HepG2 (cell line): ENCODE data around the gene NPPA. TPM values are rescaled to one million over a fixed set of nuclear protein-coding genes. Genes with fewer than 3 reads are reported as not detected.

Source experiments
- ATAC-seq: fragments of 200-7000 bp; cut with Tn5 transposase; 3 replicates; pipeline ENCODE4 v1.9.1; 2020; ENCODE audit warnings: mild to moderate bottlenecking, moderate library complexity
- BruUV-seq: library from RNA; stranded (reverse); fragments of 400-500 nt; replicated peaks from 2 replicates; lab custom pipeline; 2021; lab: Mats Ljungman, UMichigan
- CTCF ChIA-PET: fragments of 300-600 bp; formaldehyde crosslinking; extraction: SDS; loops from one replicate; lab custom pipeline; 2021; ENCODE audit warnings: low total read pairs, inconsistent platforms, low intra/inter-chr PET ratio; lab: Yijun Ruan, JAX
- POLR2A ChIA-PET: fragments of 350-600 bp; sonication (Branson Sonifier 250); formaldehyde crosslinking; loops from one replicate; lab custom pipeline; 2020; ENCODE audit warnings: antibody characterized with exemption, inconsistent platforms; lab: Yijun Ruan, JAX
- DNase-seq: peaks from one replicate; pipeline ENCODE4 v3.0.0-alpha.2; 2015; ENCODE audit warnings: low spot score
- FAIRE-seq: peaks from 3 replicates; lab custom pipeline; 2011; peaks lifted over from hg19 to GRCh38; lab: Jason Lieb, UNC
- H2AFZ ChIP-seq: one replicate; pipeline ENCODE4 v1.6.1; 2011; ENCODE audit warnings: low read length, inconsistent platforms
- H3K27ac ChIP-seq: fragments of 300-600 bp; 3 replicates; pipeline ENCODE4 v1.8.0; 2011; ENCODE audit warnings: mixed run types, mild to moderate bottlenecking, mixed read lengths, low read length, inconsistent platforms; ENCODE audit not compliant: insufficient read depth; ENCODE audit errors: extremely low read length
- H3K27me3 ChIP-seq, 2 experiments: fragments of 200-600 bp in 1 of 2; 2 replicates in 1 of 2; 3 replicates in 1 of 2; pipeline versions ENCODE4 v1.6.0 to v1.8.0; 2011; ENCODE audit warnings: low read length in 2 of 2, mild to moderate bottlenecking in 2 of 2, moderate library complexity in 2 of 2, inconsistent platforms in 1 of 2; ENCODE audit not compliant: insufficient read depth in 2 of 2, control insufficient read depth in 1 of 2
- H3K36me3 ChIP-seq, 2 experiments: fragments of 200-600 bp in 1 of 2; replicated peaks in 1 of 2; 2 replicates in 1 of 2; 3 replicates in 1 of 2; pipeline versions ENCODE4 v1.5.1 to v1.8.0; 2011; ENCODE audit warnings: low read length in 2 of 2, inconsistent platforms in 1 of 2; ENCODE audit not compliant: insufficient read depth in 2 of 2, control insufficient read depth in 1 of 2
- H3K4me1 ChIP-seq: 2 replicates; pipeline ENCODE4 v1.5.1; 2012; ENCODE audit warnings: low read length, inconsistent platforms; ENCODE audit not compliant: insufficient read depth
- H3K4me2 ChIP-seq: 2 replicates; pipeline ENCODE4 v1.6.0; 2011; ENCODE audit warnings: low read depth, low read length, inconsistent platforms
- H3K4me3 ChIP-seq, 3 experiments: fragments of 200-600 bp in 1 of 3; sonication (generic), shearing (Covaris generic) in 1 of 3; replicated peaks in 1 of 3; 2 replicates each; pipeline ENCODE4 v1.5.1; 2011 to 2016; ENCODE audit warnings: low read length in 3 of 3, inconsistent platforms in 2 of 3, low read depth in 2 of 3, mild to moderate bottlenecking in 2 of 3, control low read depth in 1 of 3, mixed read lengths in 1 of 3; ENCODE audit not compliant: insufficient read depth in 1 of 3
- H3K79me2 ChIP-seq: one replicate; pipeline ENCODE4 v1.6.1; 2011; ENCODE audit warnings: low read length, inconsistent platforms; ENCODE audit not compliant: insufficient read depth
- H3K9ac ChIP-seq: 2 replicates; pipeline ENCODE4 v1.6.0; 2011; ENCODE audit warnings: mild to moderate bottlenecking, low read depth, low read length, inconsistent platforms; ENCODE audit not compliant: insufficient read depth
- H3K9me3 ChIP-seq: 2 replicates; pipeline ENCODE4 v1.5.1; 2012; ENCODE audit warnings: mild to moderate bottlenecking, low read length
- H4K20me1 ChIP-seq: 2 replicates; pipeline ENCODE4 v1.6.0; 2011; ENCODE audit warnings: inconsistent platforms, mild to moderate bottlenecking, low read length, moderate library complexity; ENCODE audit not compliant: insufficient read depth
- CBX1 ChIP-seq: IDR thresholded peaks from one replicate; pipeline ENCODE4 v1.6.1; 2016; ENCODE audit warnings: antibody characterized with exemption, low read depth
- CHCHD3 ChIP-seq: sonication (generic); formaldehyde crosslinking; IDR thresholded peaks from 2 replicates; pipeline ENCODE4 v1.8.0; 2022; ENCODE audit warnings: mild to moderate bottlenecking, missing genetic modification reagents, moderate library complexity
- POLR2A ChIP-seq, 2 experiments: IDR thresholded peaks; 2 replicates each; pipeline ENCODE4 v1.6.1; 2011; ENCODE audit warnings: low read depth in 2 of 2, low read length in 2 of 2, mild to moderate bottlenecking in 1 of 2, moderate library complexity in 1 of 2; ENCODE audit not compliant: insufficient read depth in 1 of 2
- ZFP1 ChIP-seq: IDR thresholded peaks from 2 replicates; pipeline ENCODE4 v1.6.1; 2016
- ZNF136 ChIP-seq: sonication (generic); formaldehyde crosslinking; IDR thresholded peaks from 2 replicates; pipeline ENCODE4 v1.8.1; 2022; ENCODE audit warnings: low read depth, mild to moderate bottlenecking, moderate library complexity, missing genetic modification reagents
- ZNF263 ChIP-seq: sonication (generic); formaldehyde crosslinking; IDR thresholded peaks from 2 replicates; pipeline ENCODE4 v1.4.0; 2020; ENCODE audit warnings: missing genetic modification reagents
- WGBS: methylation state at CpG from one replicate; pipeline ENCODE4 v1.1.6; 2017; ENCODE audit warnings: low lambda C conversion rate; 5-methylcytosine and 5-hydroxymethylcytosine counted together
- in situ Hi-C: cut with HindIII; loops from 2 replicates; pipeline ENCODE4 v1.10.0; 2017; ENCODE audit warnings: low pct_unique_long_range_greater_than_20kb; ENCODE audit not compliant: extremely low pct_ligation_motif_present
- intact Hi-C: fragments of 100-400 bp; cut with micrococcal nuclease; formaldehyde crosslinking; loops from one replicate; pipeline ENCODE4 v1.10.0; 2022; ENCODE audit not compliant: unreplicated experiment
- polyA plus RNA-seq, 8 experiments: library from polyadenylated mRNA; depleted of rRNA in 3 of 8; stranded (reverse) in 7 of 8; unstranded in 1 of 8; fragments of >200 nt; fragmentation: Illumina TruSeq in 4 of 8; extraction: Trizol in 4 of 8; gene quantifications; 2 replicates each; pipeline versions ENCODE4 v1.2.1 to v1.2.3, GENCODE V29; 2011 to 2016; ENCODE audit warnings: low read depth in 4 of 8, missing spikeins in 1 of 8, mixed read lengths in 1 of 8; ENCODE audit not compliant: insufficient read depth in 1 of 8
- total RNA-seq, 5 experiments: library from RNA; depleted of rRNA; stranded (reverse); fragments of >200 nt; fragmentation: Illumina TruSeq; extraction: Trizol; gene quantifications; 2 replicates each; pipeline ENCODE4 v1.2.3, GENCODE V29; 2016; ENCODE audit warnings: low read depth in 1 of 5
- TF ChIP-seq, protein P1 (sequence below): sonication (generic); formaldehyde crosslinking; IDR thresholded peaks from 2 replicates; pipeline ENCODE4 v1.8.1; 2023; ENCODE audit warnings: missing genetic modification reagents, inconsistent platforms, borderline replicate concordance
- TF ChIP-seq, protein P2 (sequence below): sonication (generic); formaldehyde crosslinking; IDR thresholded peaks from 2 replicates; pipeline ENCODE4 v1.4.0; 2020; ENCODE audit warnings: mild to moderate bottlenecking, missing genetic modification reagents

The NPPA gene
- total and polyA plus RNA-seq, 2 of the 13 experiments (the other 11 are each of a cell fraction or from before 2014, with no cell fraction given) = not detected

DNA sequence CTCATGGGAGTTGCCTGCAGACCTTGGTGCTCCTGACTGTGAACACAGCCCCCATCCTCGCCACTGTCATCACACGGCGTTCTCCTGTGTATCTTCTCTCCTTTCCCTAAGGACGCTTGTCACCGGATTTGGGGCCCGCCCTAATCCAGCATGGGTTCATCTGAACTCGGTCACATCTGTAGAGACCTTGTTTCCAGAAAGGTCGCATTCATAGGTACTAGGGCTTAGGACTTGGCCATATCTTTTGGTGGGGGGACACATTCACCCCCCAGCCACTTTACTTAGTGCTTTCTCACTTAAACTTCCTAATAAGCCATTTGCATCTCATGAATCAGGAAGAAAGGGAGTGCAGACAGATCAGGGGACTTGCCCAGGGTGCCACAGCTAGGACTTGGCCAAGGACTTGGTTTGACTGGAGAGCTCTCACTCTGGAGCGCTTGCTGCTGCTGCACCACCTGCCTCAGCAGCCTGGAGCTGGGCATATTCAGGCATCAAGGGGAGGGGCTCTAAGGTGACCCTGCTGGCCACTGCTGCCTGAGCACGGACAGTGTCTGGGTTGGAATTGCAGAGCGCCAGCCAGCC lies 9.7 kb downstream of the NPPA start:
- no peaks in the 10 kb centered on the region for H3K9me3 ChIP-seq
- CTCF ChIA-PET = interaction anchor here (1.0 to 4.1 kb wide), 5 partner anchors 53 to 129 kb away, joined by 3 to 46 read pairs (median 15); no protein-coding TSS in a partner anchor
- no peak overlapping the region for H3K27ac ChIP-seq
- H3K4me3 ChIP-seq = no peak overlapping the region
- DNase-seq = no peak
- ATAC-seq = peak; percentile 6
- H3K9ac ChIP-seq = no peak overlapping the region
- H3K27me3 ChIP-seq = no peaks in the 10 kb centered on the region
- H2AFZ ChIP-seq = no peak overlapping the region
- TF ChIP-seq CBX1 (no peak), POLR2A (IDR thresholded peaks at IDR 0.05; ENCODE audit: insufficient read depth in 1 of 2, low read depth in 2 of 2, low read length in 2 of 2) (0 out of 4 replicates have a peak, but pooled peaks of 1 of the 2 experiments have one; percentile 10), CHCHD3 (CRISPR knock-in tag) (0 out of 2 replicates have a peak, but pooled peaks have one; percentile 6), ZNF263 (CRISPR knock-in tag) (no peak)
- H3K4me2 ChIP-seq = no peak overlapping the region
- no TSS peak for BruUV-seq
- 93% methylated on average over 11 of the region's 11 CpGs for WGBS
- H3K79me2 ChIP-seq = no peaks in the 10 kb centered on the region
- H3K4me1 ChIP-seq = peaks cover 41% of the 10 kb centered on the region
- in situ Hi-C loops = loop anchor here (10.0 kb wide), 1 partner anchor 127 kb away; no protein-coding TSS in a partner anchor
- POLR2A ChIA-PET = interaction anchor here (2.4 kb wide), 1 partner anchor 70 kb away, joined by 9 read pairs; no protein-coding TSS in a partner anchor
- no peaks in the 10 kb centered on the region for H4K20me1 ChIP-seq
- H3K36me3 ChIP-seq = peaks cover 46 to 80% of the 10 kb centered on the region in 2 experiments
- intact Hi-C loops = loop anchor here (2.0 kb wide), 1 partner anchor 129 kb away; no protein-coding TSS in a partner anchor
- no peak for FAIRE-seq

DNA sequence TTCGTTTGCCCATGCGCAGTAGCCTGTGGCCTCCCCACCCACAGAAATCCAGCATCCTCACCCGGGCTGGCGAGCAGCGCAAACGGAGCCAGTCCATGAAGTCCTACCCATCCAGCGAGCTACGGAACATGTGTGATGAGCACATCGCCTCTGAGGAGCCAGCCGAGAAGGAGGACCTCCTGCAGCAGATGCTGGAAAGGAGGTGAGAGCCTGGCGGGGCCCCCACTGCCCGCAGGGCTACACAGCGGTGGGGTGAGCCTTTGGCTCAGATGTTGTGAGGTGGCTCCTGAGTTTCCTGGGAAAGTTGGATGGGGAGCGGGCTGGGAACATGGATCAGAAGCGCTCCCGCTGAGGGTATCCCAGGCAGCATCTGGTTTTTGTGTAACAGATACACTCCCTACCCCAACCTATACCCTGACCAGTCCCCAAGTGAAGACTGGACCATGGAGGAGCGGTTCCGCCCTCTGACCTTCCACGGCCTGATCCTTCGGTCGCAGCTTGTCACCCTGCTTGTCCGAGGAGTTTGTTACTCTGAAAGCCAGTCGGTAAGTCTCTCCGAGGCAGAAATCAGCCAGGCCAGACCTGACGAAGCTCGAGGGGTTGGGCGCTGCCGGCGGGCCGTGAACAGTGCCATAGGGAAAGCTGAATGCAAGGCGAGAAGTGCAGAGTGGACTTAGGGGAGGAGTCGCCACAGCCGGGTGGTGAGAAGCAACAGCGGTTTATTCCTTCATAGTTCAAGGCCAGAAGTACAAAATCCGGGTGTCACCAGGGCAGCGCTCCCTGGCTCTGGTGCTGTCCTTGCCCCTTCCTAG lies 10.4 kb downstream of the NPPA start:
- BruUV-seq = no TSS peak
- in situ Hi-C loops (loop anchor here (10.0 kb wide), 1 partner anchor 128 kb away; no protein-coding TSS in a partner anchor), intact Hi-C loops (no loop called here)
- 87% methylated on average over 28 of the region's 36 CpGs for WGBS
- Histone ChIP-seq H3K4me2 (no peak overlapping the region), H3K79me2 (no peaks in the 10 kb centered on the region), H3K4me1 (peaks cover 35% of the 10 kb centered on the region), H3K36me3 (peaks cover 47 to 84% of the 10 kb centered on the region in 2 experiments), H3K4me3 (no peak overlapping the region), H3K27me3 (no peaks in the 10 kb centered on the region), H3K27ac (no peak overlapping the region), H4K20me1 (no peaks in the 10 kb centered on the region), H3K9ac (no peak overlapping the region), H3K9me3 (no peaks in the 10 kb centered on the region), H2AFZ (no peak overlapping the region)
- FAIRE-seq = no peak
- DNase-seq = no peak
- CTCF ChIA-PET = interaction anchor here (2.1 to 4.1 kb wide), 2 partner anchors 57 to 70 kb away, joined by 15 to 46 read pairs; no protein-coding TSS in a partner anchor
- POLR2A ChIA-PET = interaction anchor here (2.4 kb wide), 1 partner anchor 71 kb away, joined by 9 read pairs; no protein-coding TSS in a partner anchor
- no peak for ATAC-seq
- TF ChIP-seq ZFP1 (CRISPR knock-in tag) (no peak), ZNF136 (CRISPR knock-in tag) (no peak)
- TF ChIP-seq, protein P1, sequence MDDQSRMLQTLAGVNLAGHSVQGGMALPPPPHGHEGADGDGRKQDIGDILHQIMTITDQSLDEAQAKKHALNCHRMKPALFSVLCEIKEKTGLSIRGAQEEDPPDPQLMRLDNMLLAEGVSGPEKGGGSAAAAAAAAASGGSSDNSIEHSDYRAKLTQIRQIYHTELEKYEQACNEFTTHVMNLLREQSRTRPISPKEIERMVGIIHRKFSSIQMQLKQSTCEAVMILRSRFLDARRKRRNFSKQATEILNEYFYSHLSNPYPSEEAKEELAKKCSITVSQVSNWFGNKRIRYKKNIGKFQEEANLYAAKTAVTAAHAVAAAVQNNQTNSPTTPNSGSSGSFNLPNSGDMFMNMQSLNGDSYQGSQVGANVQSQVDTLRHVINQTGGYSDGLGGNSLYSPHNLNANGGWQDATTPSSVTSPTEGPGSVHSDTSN (CRISPR knock-in tag) = no peak
- TF ChIP-seq, protein P2, sequence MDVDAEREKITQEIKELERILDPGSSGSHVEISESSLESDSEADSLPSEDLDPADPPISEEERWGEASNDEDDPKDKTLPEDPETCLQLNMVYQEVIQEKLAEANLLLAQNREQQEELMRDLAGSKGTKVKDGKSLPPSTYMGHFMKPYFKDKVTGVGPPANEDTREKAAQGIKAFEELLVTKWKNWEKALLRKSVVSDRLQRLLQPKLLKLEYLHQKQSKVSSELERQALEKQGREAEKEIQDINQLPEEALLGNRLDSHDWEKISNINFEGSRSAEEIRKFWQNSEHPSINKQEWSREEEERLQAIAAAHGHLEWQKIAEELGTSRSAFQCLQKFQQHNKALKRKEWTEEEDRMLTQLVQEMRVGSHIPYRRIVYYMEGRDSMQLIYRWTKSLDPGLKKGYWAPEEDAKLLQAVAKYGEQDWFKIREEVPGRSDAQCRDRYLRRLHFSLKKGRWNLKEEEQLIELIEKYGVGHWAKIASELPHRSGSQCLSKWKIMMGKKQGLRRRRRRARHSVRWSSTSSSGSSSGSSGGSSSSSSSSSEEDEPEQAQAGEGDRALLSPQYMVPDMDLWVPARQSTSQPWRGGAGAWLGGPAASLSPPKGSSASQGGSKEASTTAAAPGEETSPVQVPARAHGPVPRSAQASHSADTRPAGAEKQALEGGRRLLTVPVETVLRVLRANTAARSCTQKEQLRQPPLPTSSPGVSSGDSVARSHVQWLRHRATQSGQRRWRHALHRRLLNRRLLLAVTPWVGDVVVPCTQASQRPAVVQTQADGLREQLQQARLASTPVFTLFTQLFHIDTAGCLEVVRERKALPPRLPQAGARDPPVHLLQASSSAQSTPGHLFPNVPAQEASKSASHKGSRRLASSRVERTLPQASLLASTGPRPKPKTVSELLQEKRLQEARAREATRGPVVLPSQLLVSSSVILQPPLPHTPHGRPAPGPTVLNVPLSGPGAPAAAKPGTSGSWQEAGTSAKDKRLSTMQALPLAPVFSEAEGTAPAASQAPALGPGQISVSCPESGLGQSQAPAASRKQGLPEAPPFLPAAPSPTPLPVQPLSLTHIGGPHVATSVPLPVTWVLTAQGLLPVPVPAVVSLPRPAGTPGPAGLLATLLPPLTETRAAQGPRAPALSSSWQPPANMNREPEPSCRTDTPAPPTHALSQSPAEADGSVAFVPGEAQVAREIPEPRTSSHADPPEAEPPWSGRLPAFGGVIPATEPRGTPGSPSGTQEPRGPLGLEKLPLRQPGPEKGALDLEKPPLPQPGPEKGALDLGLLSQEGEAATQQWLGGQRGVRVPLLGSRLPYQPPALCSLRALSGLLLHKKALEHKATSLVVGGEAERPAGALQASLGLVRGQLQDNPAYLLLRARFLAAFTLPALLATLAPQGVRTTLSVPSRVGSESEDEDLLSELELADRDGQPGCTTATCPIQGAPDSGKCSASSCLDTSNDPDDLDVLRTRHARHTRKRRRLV (CRISPR knock-in tag) = no peak
